HepG2 (cell line): ENCODE measurements around the gene PMAIP1. TPM values are rescaled to one million over a fixed set of nuclear protein-coding genes. Genes with fewer than 3 reads are reported as not detected.

Experiments
- ATAC-seq: fragments of 200-7000 bp; cut with Tn5 transposase; 3 replicates; pipeline ENCODE4 v1.9.1; 2020; ENCODE audit warnings: mild to moderate bottlenecking, moderate library complexity
- BruUV-seq: library from RNA; stranded (reverse); fragments of 400-500 nt; replicated peaks from 2 replicates; lab custom pipeline; 2021; lab: Mats Ljungman, UMichigan
- CTCF ChIA-PET: fragments of 300-600 bp; formaldehyde crosslinking; extraction: SDS; loops from one replicate; lab custom pipeline; 2021; ENCODE audit warnings: low total read pairs, inconsistent platforms, low intra/inter-chr PET ratio; lab: Yijun Ruan, JAX
- POLR2A ChIA-PET: fragments of 350-600 bp; sonication (Branson Sonifier 250); formaldehyde crosslinking; loops from one replicate; lab custom pipeline; 2020; ENCODE audit warnings: antibody characterized with exemption, inconsistent platforms; lab: Yijun Ruan, JAX
- DNase-seq: peaks from one replicate; pipeline ENCODE4 v3.0.0-alpha.2; 2015; ENCODE audit warnings: low spot score
- FAIRE-seq: peaks from 3 replicates; lab custom pipeline; 2011; peaks lifted over from hg19 to GRCh38; lab: Jason Lieb, UNC
- H2AFZ ChIP-seq: one replicate; pipeline ENCODE4 v1.6.1; 2011; ENCODE audit warnings: low read length, inconsistent platforms
- H3K27ac ChIP-seq: fragments of 300-600 bp; 3 replicates; pipeline ENCODE4 v1.8.0; 2011; ENCODE audit warnings: mixed run types, mild to moderate bottlenecking, mixed read lengths, low read length, inconsistent platforms; ENCODE audit not compliant: insufficient read depth; ENCODE audit errors: extremely low read length
- H3K27me3 ChIP-seq, 2 experiments: fragments of 200-600 bp in 1 of 2; 2 replicates in 1 of 2; 3 replicates in 1 of 2; pipeline versions ENCODE4 v1.6.0 to v1.8.0; 2011; ENCODE audit warnings: low read length in 2 of 2, mild to moderate bottlenecking in 2 of 2, moderate library complexity in 2 of 2, inconsistent platforms in 1 of 2; ENCODE audit not compliant: insufficient read depth in 2 of 2, control insufficient read depth in 1 of 2
- H3K36me3 ChIP-seq, 2 experiments: fragments of 200-600 bp in 1 of 2; replicated peaks in 1 of 2; 2 replicates in 1 of 2; 3 replicates in 1 of 2; pipeline versions ENCODE4 v1.5.1 to v1.8.0; 2011; ENCODE audit warnings: low read length in 2 of 2, inconsistent platforms in 1 of 2; ENCODE audit not compliant: insufficient read depth in 2 of 2, control insufficient read depth in 1 of 2
- H3K4me1 ChIP-seq: 2 replicates; pipeline ENCODE4 v1.5.1; 2012; ENCODE audit warnings: low read length, inconsistent platforms; ENCODE audit not compliant: insufficient read depth
- H3K4me2 ChIP-seq: 2 replicates; pipeline ENCODE4 v1.6.0; 2011; ENCODE audit warnings: low read depth, low read length, inconsistent platforms
- H3K4me3 ChIP-seq, 3 experiments: fragments of 200-600 bp in 1 of 3; sonication (generic), shearing (Covaris generic) in 1 of 3; replicated peaks in 1 of 3; 2 replicates each; pipeline ENCODE4 v1.5.1; 2011 to 2016; ENCODE audit warnings: low read length in 3 of 3, inconsistent platforms in 2 of 3, low read depth in 2 of 3, mild to moderate bottlenecking in 2 of 3, control low read depth in 1 of 3, mixed read lengths in 1 of 3; ENCODE audit not compliant: insufficient read depth in 1 of 3
- H3K79me2 ChIP-seq: one replicate; pipeline ENCODE4 v1.6.1; 2011; ENCODE audit warnings: low read length, inconsistent platforms; ENCODE audit not compliant: insufficient read depth
- H3K9ac ChIP-seq: 2 replicates; pipeline ENCODE4 v1.6.0; 2011; ENCODE audit warnings: mild to moderate bottlenecking, low read depth, low read length, inconsistent platforms; ENCODE audit not compliant: insufficient read depth
- H3K9me3 ChIP-seq: 2 replicates; pipeline ENCODE4 v1.5.1; 2012; ENCODE audit warnings: mild to moderate bottlenecking, low read length
- H4K20me1 ChIP-seq: 2 replicates; pipeline ENCODE4 v1.6.0; 2011; ENCODE audit warnings: inconsistent platforms, mild to moderate bottlenecking, low read length, moderate library complexity; ENCODE audit not compliant: insufficient read depth
- PLSCR1 ChIP-seq: sonication (generic); formaldehyde crosslinking; IDR thresholded peaks from 2 replicates; pipeline ENCODE4 v1.5.0; 2020; ENCODE audit warnings: missing genetic modification reagents, mild to moderate bottlenecking, borderline replicate concordance
- SMAD1 ChIP-seq: sonication (generic); formaldehyde crosslinking; IDR thresholded peaks from 2 replicates; pipeline ENCODE4 v1.4.0; 2020; ENCODE audit warnings: missing genetic modification reagents, low read depth, mild to moderate bottlenecking, borderline replicate concordance
- SMYD3 ChIP-seq: sonication (generic); formaldehyde crosslinking; IDR thresholded peaks from 2 replicates; pipeline ENCODE4 v1.8.1; 2023; ENCODE audit warnings: mild to moderate bottlenecking, missing genetic modification reagents
- ZNF17 ChIP-seq: sonication (generic); formaldehyde crosslinking; IDR thresholded peaks from 2 replicates; pipeline ENCODE4 v1.5.0; 2020; ENCODE audit warnings: mild to moderate bottlenecking, missing genetic modification reagents
- ZNF331 ChIP-seq: sonication (generic); formaldehyde crosslinking; IDR thresholded peaks from 2 replicates; pipeline ENCODE4 v1.4.0; 2020; ENCODE audit warnings: missing genetic modification reagents
- ZNF44 ChIP-seq: sonication (generic); formaldehyde crosslinking; IDR thresholded peaks from 2 replicates; pipeline ENCODE4 v1.5.1; 2020; ENCODE audit warnings: mild to moderate bottlenecking, missing genetic modification reagents
- ZNF512B ChIP-seq: sonication (generic); formaldehyde crosslinking; IDR thresholded peaks from 2 replicates; pipeline ENCODE4 v1.5.1; 2020; ENCODE audit warnings: missing genetic modification reagents, mild to moderate bottlenecking, borderline replicate concordance
- WGBS: methylation state at CpG from one replicate; pipeline ENCODE4 v1.1.6; 2017; ENCODE audit warnings: low lambda C conversion rate; 5-methylcytosine and 5-hydroxymethylcytosine counted together
- in situ Hi-C: cut with HindIII; loops from 2 replicates; pipeline ENCODE4 v1.10.0; 2017; ENCODE audit warnings: low pct_unique_long_range_greater_than_20kb; ENCODE audit not compliant: extremely low pct_ligation_motif_present
- intact Hi-C: fragments of 100-400 bp; cut with micrococcal nuclease; formaldehyde crosslinking; loops from one replicate; pipeline ENCODE4 v1.10.0; 2022; ENCODE audit not compliant: unreplicated experiment
- polyA plus RNA-seq, 8 experiments: library from polyadenylated mRNA; depleted of rRNA in 3 of 8; stranded (reverse) in 7 of 8; unstranded in 1 of 8; fragments of >200 nt; fragmentation: Illumina TruSeq in 4 of 8; extraction: Trizol in 4 of 8; gene quantifications; 2 replicates each; pipeline versions ENCODE4 v1.2.1 to v1.2.3, GENCODE V29; 2011 to 2016; ENCODE audit warnings: low read depth in 4 of 8, missing spikeins in 1 of 8, mixed read lengths in 1 of 8; ENCODE audit not compliant: insufficient read depth in 1 of 8
- total RNA-seq, 5 experiments: library from RNA; depleted of rRNA; stranded (reverse); fragments of >200 nt; fragmentation: Illumina TruSeq; extraction: Trizol; gene quantifications; 2 replicates each; pipeline ENCODE4 v1.2.3, GENCODE V29; 2016; ENCODE audit warnings: low read depth in 1 of 5

PMAIP1 gene
- total and polyA plus RNA-seq, 2 of the 13 experiments (the other 11 are each of a cell fraction or from before 2014, with no cell fraction given) = 1.5 to 1.7 TPM

- TF ChIP-seq PLSCR1 (CRISPR knock-in tag) (no peak), SMYD3 (CRISPR knock-in tag) (no peak), SMAD1 (CRISPR knock-in tag) (no peak), ZNF512B (CRISPR knock-in tag) (no peak), ZNF331 (CRISPR knock-in tag) (no peak), ZNF44 (CRISPR knock-in tag) (no peak), ZNF17 (CRISPR knock-in tag) (no peak)
- POLR2A ChIA-PET = no interaction called here
- FAIRE-seq = no peak
These were observed 7.7 kb upstream of the PMAIP1 start for GRCh38 chr18:59892123-59892522.

More at GRCh38 chr18:59892123-59892522, 7.7 kb upstream of the PMAIP1 start:
- H3K9me3 ChIP-seq = no peaks in the 10 kb centered on the region
- no peak overlapping the region for H3K4me2 ChIP-seq
- H3K27me3 ChIP-seq = 0 out of 5 replicates have a peak, but pooled peaks cover 0 to 3% of the 10 kb centered on the region in 2 experiments
- no peak overlapping the region for H2AFZ ChIP-seq
- no peak overlapping the region for H3K9ac ChIP-seq
- in situ Hi-C loops (no loop called here), intact Hi-C loops (no loop called here)
- no TSS peak for BruUV-seq
- ATAC-seq (no peak), DNase-seq (no peak)
- no peaks in the 10 kb centered on the region for H4K20me1 ChIP-seq
- CTCF ChIA-PET = no interaction called here
- no peaks in the 10 kb centered on the region for H3K36me3 ChIP-seq
- H3K4me3 ChIP-seq = no peak overlapping the region
- H3K79me2 ChIP-seq = no peaks in the 10 kb centered on the region
- WGBS = 39% methylated on average over 3 of the region's 3 CpGs
- H3K27ac ChIP-seq = no peak overlapping the region
- no peaks in the 10 kb centered on the region for H3K4me1 ChIP-seq
